Esophagus squamous epithelium (tissue), 5 donors: ENCODE data around the gene RSRC2. TPM values are rescaled to one million over a fixed set of nuclear protein-coding genes. Genes with fewer than 3 reads are reported as not detected.
"Not testable (repeated sequence)": the region's sequence is repeated elsewhere in the genome, so short reads cannot be mapped to it uniquely, and the experiment has no call there.

Experiments
- DNase-seq: peaks from one replicate; lab custom pipeline; 2025; lab: John Stamatoyannopoulos, UW
- H3K27ac ChIP-seq, 4 donors: fragments of 200-600 bp; sonication (generic); one replicate each; pipeline ENCODE4 v1.5.1; 2016 to 2019; ENCODE audit warnings: mild to moderate bottlenecking in 1 of 4
- H3K27me3 ChIP-seq, 4 donors: fragments of 200-600 bp; sonication (generic); 1 replicate in 3 of 4; 2 replicates in 1 of 4; pipeline versions ENCODE4 v1.5.1 to v1.6.0; 2017 to 2021; ENCODE audit warnings: antibody characterized with exemption in 1 of 4
- H3K36me3 ChIP-seq, 3 donors: fragments of 200-600 bp; sonication (generic); one replicate each; pipeline ENCODE4 v1.5.1; 2016 to 2019
- H3K4me1 ChIP-seq, 3 donors: fragments of 200-600 bp; sonication (generic); one replicate each; pipeline ENCODE4 v1.5.1; 2017 to 2019
- H3K4me3 ChIP-seq, 4 donors: fragments of 200-600 bp; sonication (generic); 1 replicate in 3 of 4; 2 replicates in 1 of 4; pipeline ENCODE4 v1.5.1; 2016 to 2019; ENCODE audit warnings: mild to moderate bottlenecking in 2 of 4, moderate library complexity in 1 of 4
- H3K9me3 ChIP-seq, 3 donors: fragments of 200-600 bp; sonication (generic); one replicate each; pipeline ENCODE4 v1.5.1; 2016 to 2019
- POLR2A ChIP-seq, 4 donors: fragments of 450-650 bp; IDR thresholded peaks; one replicate each; pipeline ENCODE4 v1.6.1; 2017; ENCODE audit warnings: antibody characterized with exemption in 4 of 4, mild to moderate bottlenecking in 4 of 4, moderate library complexity in 3 of 4
- WGBS, 2 donors: methylation state at CpG; one replicate each; pipeline ENCODE4 v1.1.5; 2018; 5-methylcytosine and 5-hydroxymethylcytosine counted together
- intact Hi-C: fragments of 100-400 bp; cut with DNase I; formaldehyde crosslinking; loops from one replicate; pipeline ENCODE4 v1.15.0; 2022
- total RNA-seq, 4 donors: library from RNA; depleted of rRNA; stranded (reverse); fragments of >200 nt; gene quantifications; one replicate each; pipeline ENCODE4 v1.1.0, GENCODE V29; 2016
- TF ChIP-seq, protein P1 (sequence below), 6 experiments: fragments of 450-650 bp in 4 of 6; fragments of 200-600 bp in 2 of 6; sonication (generic) in 2 of 6; IDR thresholded peaks; one replicate each; pipeline ENCODE4 v1.5.1; 2016 to 2019; ENCODE audit warnings: antibody characterized with exemption in 6 of 6, mild to moderate bottlenecking in 4 of 6, moderate library complexity in 4 of 6
- donor health status: DM: yes; HTN: yes; CAD: no.

The RSRC2 gene, protein sequence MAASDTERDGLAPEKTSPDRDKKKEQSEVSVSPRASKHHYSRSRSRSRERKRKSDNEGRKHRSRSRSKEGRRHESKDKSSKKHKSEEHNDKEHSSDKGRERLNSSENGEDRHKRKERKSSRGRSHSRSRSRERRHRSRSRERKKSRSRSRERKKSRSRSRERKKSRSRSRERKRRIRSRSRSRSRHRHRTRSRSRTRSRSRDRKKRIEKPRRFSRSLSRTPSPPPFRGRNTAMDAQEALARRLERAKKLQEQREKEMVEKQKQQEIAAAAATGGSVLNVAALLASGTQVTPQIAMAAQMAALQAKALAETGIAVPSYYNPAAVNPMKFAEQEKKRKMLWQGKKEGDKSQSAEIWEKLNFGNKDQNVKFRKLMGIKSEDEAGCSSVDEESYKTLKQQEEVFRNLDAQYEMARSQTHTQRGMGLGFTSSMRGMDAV
- 10 to 100 TPM; 40.9 to 78.6 (median 63.8) TPM for total RNA-seq

DNA sequence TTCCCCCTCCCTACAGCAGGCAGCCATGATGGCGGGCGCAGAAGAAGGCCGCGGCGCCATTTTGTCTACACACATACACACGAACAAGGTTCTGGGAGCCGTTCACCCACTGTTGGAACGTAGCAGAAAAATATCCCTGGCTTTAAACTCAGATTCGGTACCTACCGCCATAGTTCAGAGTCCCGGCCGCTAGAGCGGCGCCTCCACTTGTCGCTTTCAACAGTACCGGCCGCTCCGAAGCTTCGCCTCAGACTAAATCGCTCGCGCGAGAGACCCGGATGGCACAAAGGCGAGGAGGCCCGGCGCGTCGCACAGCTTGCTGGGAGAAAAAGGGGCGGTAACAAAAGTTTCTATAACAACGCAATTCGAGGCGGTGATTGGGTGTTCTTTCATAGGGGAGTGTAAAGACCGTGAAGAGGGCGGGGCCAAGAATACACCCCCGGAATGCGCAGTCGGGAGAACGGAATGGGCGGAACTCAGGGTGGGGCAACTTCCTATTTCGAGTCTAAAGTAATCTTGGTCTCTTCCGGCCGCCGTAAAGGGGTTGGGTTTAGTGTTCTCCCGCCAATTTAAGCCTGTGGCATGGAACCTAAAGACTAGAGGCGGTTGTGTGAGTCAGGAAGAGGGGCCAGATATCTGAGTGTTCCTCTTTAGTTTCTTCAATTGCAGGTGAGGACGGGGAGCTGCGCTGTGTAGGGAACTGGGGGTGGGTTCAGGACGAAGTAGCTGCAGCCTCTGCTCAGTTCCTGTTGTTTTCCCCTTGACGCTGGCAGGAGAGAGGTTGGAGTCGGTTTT is at the start of gene RSRC2, which contains the start of gene KNTC1:
RSRC2 (minus strand) TSS at position 254 of the 795 bp plus-strand sequence; CDS start at position 171, 83 bp downstream.
KNTC1 (plus strand) TSS at position 567 of the 795 bp plus-strand sequence. CDS start 2,815 bp downstream, outside the sequence.
- TF ChIP-seq, protein P1, sequence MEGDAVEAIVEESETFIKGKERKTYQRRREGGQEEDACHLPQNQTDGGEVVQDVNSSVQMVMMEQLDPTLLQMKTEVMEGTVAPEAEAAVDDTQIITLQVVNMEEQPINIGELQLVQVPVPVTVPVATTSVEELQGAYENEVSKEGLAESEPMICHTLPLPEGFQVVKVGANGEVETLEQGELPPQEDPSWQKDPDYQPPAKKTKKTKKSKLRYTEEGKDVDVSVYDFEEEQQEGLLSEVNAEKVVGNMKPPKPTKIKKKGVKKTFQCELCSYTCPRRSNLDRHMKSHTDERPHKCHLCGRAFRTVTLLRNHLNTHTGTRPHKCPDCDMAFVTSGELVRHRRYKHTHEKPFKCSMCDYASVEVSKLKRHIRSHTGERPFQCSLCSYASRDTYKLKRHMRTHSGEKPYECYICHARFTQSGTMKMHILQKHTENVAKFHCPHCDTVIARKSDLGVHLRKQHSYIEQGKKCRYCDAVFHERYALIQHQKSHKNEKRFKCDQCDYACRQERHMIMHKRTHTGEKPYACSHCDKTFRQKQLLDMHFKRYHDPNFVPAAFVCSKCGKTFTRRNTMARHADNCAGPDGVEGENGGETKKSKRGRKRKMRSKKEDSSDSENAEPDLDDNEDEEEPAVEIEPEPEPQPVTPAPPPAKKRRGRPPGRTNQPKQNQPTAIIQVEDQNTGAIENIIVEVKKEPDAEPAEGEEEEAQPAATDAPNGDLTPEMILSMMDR (IDR thresholded peaks at IDR 0.05), result peak in 4 of 6 experiments; percentile 7 to 18 (median 14)
- peak in 3 of 4 donors; percentile 77 to 97 (median 96) for TF ChIP-seq POLR2A (IDR thresholded peaks at IDR 0.05)
- Histone ChIP-seq H3K27ac (peak within 1 kb of the TSS; percentile 97 to 100 (median 99)), H3K9me3 (no peaks in the 10 kb centered on the region), H3K4me3 (peak within 1 kb of the TSS; percentile 73 to 93 (median 82)), H3K36me3 (peaks cover 0 to 12% (median under 1%) of the 10 kb centered on the region in 3 donors), H3K4me1 (peaks cover 11 to 50% (median 36%) of the 10 kb centered on the region in 3 donors), H3K27me3 (no peaks in the 10 kb centered on the region)
- DNase-seq, result peak; percentile 97
- intact Hi-C loops, result no loop called here
- 0% methylated on average over 44 to 47 of the region's 51 CpGs for WGBS, 2 donors

DNA sequence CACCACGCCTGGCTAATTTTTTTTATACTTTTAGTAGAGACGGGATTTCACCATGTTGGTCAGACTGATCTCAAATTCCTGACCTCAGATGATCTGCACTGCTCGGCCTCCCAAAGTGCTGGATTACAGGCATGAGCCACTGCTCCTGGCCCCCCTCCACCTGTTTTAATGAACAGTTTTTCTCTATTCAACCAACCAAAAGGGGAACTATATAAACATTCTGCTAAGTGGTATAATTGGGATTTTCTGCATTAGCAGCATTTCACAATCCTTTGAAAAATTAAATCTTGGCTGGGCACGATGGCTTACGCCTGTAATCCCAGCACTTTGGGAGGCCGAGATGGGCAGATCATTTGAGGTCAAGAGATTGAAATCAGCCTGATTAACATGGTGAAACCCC is 45.1 kb upstream of the RSRC2 start:
- Histone ChIP-seq H3K4me1 (no peaks in the 10 kb centered on the region), H3K27ac (no peak overlapping the region), H3K9me3 (no peaks in the 10 kb centered on the region), H3K4me3 (no peak overlapping the region), H3K36me3 (peaks cover 5 to 92% (median 17%) of the 10 kb centered on the region in 3 donors), H3K27me3 (no peaks in the 10 kb centered on the region)
- TF ChIP-seq, protein P1 (IDR thresholded peaks at IDR 0.05), result no peak
- TF ChIP-seq POLR2A (IDR thresholded peaks at IDR 0.05), result no peak
- DNase-seq, result no peak
- intact Hi-C loops, result no loop called here
- WGBS, 2 donors, result 86 to 90% methylated on average over 6 of the region's 6 CpGs

DNA sequence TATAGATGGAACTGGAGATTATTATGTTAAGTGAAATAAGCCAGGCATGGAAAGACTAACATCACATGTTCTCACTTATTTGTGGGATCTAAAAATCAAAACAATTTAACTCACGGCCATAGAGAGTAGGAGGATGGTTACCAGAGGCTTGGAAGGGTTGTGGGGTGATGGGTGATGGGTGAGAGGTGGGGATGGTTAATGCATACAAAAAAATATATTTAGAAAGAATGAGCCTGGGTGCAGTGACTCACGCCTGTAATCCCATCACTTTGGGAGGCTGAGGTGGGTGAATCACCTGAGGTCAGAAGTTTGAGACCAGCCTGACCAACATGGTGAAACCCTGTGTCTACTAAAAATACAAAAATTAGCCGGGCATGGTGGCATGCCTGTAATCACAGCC is 43.3 kb upstream of the RSRC2 start:
- H3K36me3 ChIP-seq, result peaks cover 5 to 81% (median 14%) of the 10 kb centered on the region in 3 donors
- WGBS, 2 donors, result 85 to 92% methylated on average over 3 of the region's 3 CpGs
- H3K27me3 ChIP-seq, DNase-seq, H3K4me3 ChIP-seq, H3K27ac ChIP-seq, H3K9me3 ChIP-seq, intact Hi-C loops, H3K4me1 ChIP-seq: not testable (repeated sequence)

DNA sequence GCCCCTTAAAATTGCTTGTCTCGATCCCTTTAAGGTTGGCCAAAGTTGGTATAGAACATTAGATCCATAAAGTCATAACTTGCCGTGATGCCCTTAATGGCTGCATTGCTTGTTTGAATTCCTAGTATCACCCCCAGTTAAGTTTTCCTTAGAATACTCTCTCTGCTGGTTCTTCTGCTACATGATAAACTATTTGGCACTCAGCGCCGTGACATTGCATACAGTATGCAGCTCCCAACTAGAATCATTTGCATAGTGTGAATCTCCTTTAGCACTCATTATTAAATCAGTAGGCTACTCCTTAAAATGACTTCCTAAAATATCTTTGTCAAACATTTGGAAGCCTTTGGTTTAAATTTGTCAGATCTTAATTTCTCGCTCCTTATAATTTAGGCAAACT is 42.6 kb upstream of the RSRC2 start:
- Histone ChIP-seq H3K4me3 (no peak overlapping the region), H3K4me1 (no peaks in the 10 kb centered on the region), H3K27ac (no peak overlapping the region), H3K27me3 (no peaks in the 10 kb centered on the region), H3K36me3 (peaks cover 1 to 80% (median 7%) of the 10 kb centered on the region in 3 donors), H3K9me3 (no peaks in the 10 kb centered on the region)
- intact Hi-C loops, result no loop called here
- WGBS, 2 donors, result 96 to 100% methylated on average over 5 of the region's 5 CpGs
- TF ChIP-seq, protein P1 (IDR thresholded peaks at IDR 0.05), result no peak
- TF ChIP-seq POLR2A (IDR thresholded peaks at IDR 0.05), result no peak
- no peak for DNase-seq

DNA sequence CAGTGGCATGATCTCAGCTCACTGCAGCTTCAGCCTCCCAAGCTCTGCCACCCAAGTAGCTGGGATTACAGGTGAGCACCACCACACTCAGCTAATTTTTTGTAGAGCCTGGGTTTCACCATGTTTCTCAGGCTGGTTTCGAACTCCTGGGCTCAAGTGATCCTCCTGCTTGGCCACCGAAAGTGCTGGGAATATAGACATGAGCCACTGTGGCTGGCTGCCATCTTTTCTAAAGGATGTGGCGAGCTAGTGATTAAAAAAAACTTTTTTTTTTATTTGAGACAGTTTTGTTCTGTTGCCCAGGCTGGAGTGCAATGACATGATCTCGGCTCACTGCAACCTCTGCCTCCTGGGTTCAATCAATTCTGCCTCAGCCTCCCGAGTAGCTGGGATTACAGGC is 40.1 kb upstream of the RSRC2 start:
- H3K36me3 ChIP-seq, result peaks cover 0 to 80% (median 6%) of the 10 kb centered on the region in 3 donors
- H3K27me3 ChIP-seq, H3K27ac ChIP-seq, H3K9me3 ChIP-seq, H3K4me3 ChIP-seq, intact Hi-C loops, H3K4me1 ChIP-seq, DNase-seq: not testable (repeated sequence)
- WGBS, 2 donors, result 90 to 98% methylated on average over 3 to 5 of the region's 5 CpGs
